ENCODE measurements around the gene RALGPS1. TPM values are rescaled to one million over a fixed set of nuclear protein-coding genes. Genes with fewer than 3 reads are reported as not detected.

Gene RALGPS1
- total RNA-seq, 1 experiment from 2014 or later, result 18.6 TPM

DNA sequence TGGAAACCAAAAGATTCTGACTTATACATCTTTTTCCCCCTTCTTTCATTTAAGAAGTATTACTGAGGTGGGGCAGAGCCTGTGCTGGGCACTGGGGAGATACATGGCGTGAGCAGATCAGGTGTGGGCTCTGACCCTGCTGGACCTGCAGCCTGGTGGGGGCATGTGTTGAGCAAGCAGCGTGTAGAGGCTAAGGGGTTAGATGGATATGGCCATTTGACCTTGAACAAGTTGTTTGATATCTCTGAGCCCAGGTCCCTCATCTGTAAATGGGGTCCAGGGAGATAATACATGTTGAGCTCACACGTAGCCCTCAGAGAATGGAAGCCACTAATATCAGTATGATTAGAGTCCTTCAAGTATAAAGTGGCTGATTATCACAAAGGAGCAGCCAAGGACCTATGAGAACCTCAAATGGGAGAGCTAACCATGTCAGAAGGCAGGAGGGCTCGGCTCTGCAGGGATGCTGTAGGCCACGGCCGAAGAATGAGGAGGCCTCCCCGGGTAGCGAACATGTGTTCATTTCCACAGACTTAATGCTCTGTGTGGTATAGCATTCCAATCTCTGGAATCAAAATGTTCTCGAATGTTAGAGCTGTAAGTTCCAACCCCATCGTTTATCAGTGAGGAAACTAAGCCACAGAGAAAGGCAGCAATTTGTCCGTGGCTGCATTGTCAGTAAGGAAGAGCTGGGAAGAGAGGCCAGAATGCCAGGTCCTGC lies 223.2 kb downstream of the RALGPS1 start:
- Histone ChIP-seq H3T11ph (ENCODE audit: low read length) (no peak overlapping the region), H3K23ac (ENCODE audit: insufficient read length, low read depth, low read length) (no peak overlapping the region), H3K79me1 (ENCODE audit: insufficient read depth, low read depth, low read length, poor library complexity, severe bottlenecking) (no peaks in the 10 kb centered on the region), H3K56ac (ENCODE audit: insufficient read length, low read depth, low read length) (no peak overlapping the region), H3K9ac (ENCODE audit: extremely low read depth, insufficient read length, low read length) (no peak overlapping the region), H3K23me2 (ENCODE audit: insufficient read length, low read depth, low read length, poor library complexity, severe bottlenecking) (no peaks in the 10 kb centered on the region), H4K91ac (ENCODE audit: insufficient read length, low read depth, low read length) (no peak overlapping the region), H2AFZ (ENCODE audit: low read length) (no peak overlapping the region), H3K79me2 (ENCODE audit: insufficient read depth, low read length) (no peaks in the 10 kb centered on the region), H4K20me1 (ENCODE audit: control insufficient read depth, insufficient read depth, insufficient read length) (no peaks in the 10 kb centered on the region), H4K5ac (ENCODE audit: insufficient read length, low read depth, low read length) (no peak overlapping the region), H3K27me3 (ENCODE audit: insufficient read depth, low read length) (no peaks in the 10 kb centered on the region), H2BK12ac (ENCODE audit: insufficient read length, low read depth, low read length) (no peak overlapping the region), H2BK120ac (ENCODE audit: low read depth, low read length, poor library complexity, severe bottlenecking) (no peak overlapping the region), H3K4ac (ENCODE audit: low read depth, low read length) (no peak overlapping the region), H3K14ac (ENCODE audit: insufficient read depth, low read length) (no peak overlapping the region), H3K4me1 (ENCODE audit: insufficient read depth, low read length) (peaks cover 2% of the 10 kb centered on the region; the same call in 1 of the 2 replicates), H3K9me3 (ENCODE audit: control insufficient read depth, low read depth, low read length) (no peaks in the 10 kb centered on the region), H4K8ac (replicated peaks; ENCODE audit: insufficient read length, low read depth, low read length) (no peak overlapping the region), H3K18ac (ENCODE audit: insufficient read length, low read depth, low read length) (no peak overlapping the region), H2AK5ac (ENCODE audit: insufficient read length, low read length) (no peak overlapping the region), H2BK15ac (ENCODE audit: low read depth, low read length) (no peak overlapping the region), H3K27ac (ENCODE audit: insufficient read length, low read depth, low read length) (no peak overlapping the region), H3K4me2 (ENCODE audit: insufficient read depth, insufficient read length, low read length) (no peak overlapping the region), H2BK20ac (ENCODE audit: low read depth, low read length, poor library complexity, severe bottlenecking) (no peak overlapping the region), H2BK5ac (ENCODE audit: insufficient read length, low read length) (no peak overlapping the region)
- WGBS (ENCODE audit: extremely low coverage, insufficient read length, low lambda C conversion rate), result no CpG with 5 or more reads among the region's 11 CpGs
- TF ChIP-seq, protein P1, sequence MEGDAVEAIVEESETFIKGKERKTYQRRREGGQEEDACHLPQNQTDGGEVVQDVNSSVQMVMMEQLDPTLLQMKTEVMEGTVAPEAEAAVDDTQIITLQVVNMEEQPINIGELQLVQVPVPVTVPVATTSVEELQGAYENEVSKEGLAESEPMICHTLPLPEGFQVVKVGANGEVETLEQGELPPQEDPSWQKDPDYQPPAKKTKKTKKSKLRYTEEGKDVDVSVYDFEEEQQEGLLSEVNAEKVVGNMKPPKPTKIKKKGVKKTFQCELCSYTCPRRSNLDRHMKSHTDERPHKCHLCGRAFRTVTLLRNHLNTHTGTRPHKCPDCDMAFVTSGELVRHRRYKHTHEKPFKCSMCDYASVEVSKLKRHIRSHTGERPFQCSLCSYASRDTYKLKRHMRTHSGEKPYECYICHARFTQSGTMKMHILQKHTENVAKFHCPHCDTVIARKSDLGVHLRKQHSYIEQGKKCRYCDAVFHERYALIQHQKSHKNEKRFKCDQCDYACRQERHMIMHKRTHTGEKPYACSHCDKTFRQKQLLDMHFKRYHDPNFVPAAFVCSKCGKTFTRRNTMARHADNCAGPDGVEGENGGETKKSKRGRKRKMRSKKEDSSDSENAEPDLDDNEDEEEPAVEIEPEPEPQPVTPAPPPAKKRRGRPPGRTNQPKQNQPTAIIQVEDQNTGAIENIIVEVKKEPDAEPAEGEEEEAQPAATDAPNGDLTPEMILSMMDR (conservative IDR thresholded peaks at IDR 0.05), result no peak
- H3K36me3 Mint-ChIP-seq (ENCODE audit: insufficient read depth in 1 of 3, low read depth in 3 of 3), result no peaks in the 10 kb centered on the region
- H3K9me3 Mint-ChIP-seq, result no peaks in the 10 kb centered on the region
- no peaks in the 10 kb centered on the region for H3K27me3 Mint-ChIP-seq (ENCODE audit: low read depth)
- no peak overlapping the region for H3K27ac Mint-ChIP-seq
- no peak overlapping the region for H3K4me3 Mint-ChIP-seq
- peak; percentile 16 for DNase-seq
- peaks cover 26 to 39% of the 10 kb centered on the region in 2 experiments for H3K4me1 Mint-ChIP-seq

Data from H9 (cell line).